GM12892 (cell line): ENCODE measurements around the gene EXOC7.
A peak's percentile ranks its signal among the peaks of the same experiment; 100 is the strongest.

Experiments used
- DNase-seq: peaks from one replicate; pipeline ENCODE4 v3.0.0; 2011; ENCODE audit not compliant: insufficient read length
- FAIRE-seq: peaks from 2 replicates; lab custom pipeline; 2011; peaks lifted over from hg19 to GRCh38; lab: Jason Lieb, UNC
- POLR2A ChIP-seq: IDR thresholded peaks from 2 replicates; pipeline ENCODE4 v1.6.1; 2011; ENCODE audit warnings: low read depth, low read length, control low read depth
- POLR2AphosphoS5 ChIP-seq: IDR thresholded peaks from 2 replicates; pipeline ENCODE4 v1.6.1; 2011; ENCODE audit warnings: low read depth, low read length, control low read depth
- TAF1 ChIP-seq: IDR thresholded peaks from 2 replicates; pipeline ENCODE4 v1.6.1; 2011; ENCODE audit warnings: low read depth, mild to moderate bottlenecking, control low read depth, low read length, borderline replicate concordance

The EXOC7 gene

DNA sequence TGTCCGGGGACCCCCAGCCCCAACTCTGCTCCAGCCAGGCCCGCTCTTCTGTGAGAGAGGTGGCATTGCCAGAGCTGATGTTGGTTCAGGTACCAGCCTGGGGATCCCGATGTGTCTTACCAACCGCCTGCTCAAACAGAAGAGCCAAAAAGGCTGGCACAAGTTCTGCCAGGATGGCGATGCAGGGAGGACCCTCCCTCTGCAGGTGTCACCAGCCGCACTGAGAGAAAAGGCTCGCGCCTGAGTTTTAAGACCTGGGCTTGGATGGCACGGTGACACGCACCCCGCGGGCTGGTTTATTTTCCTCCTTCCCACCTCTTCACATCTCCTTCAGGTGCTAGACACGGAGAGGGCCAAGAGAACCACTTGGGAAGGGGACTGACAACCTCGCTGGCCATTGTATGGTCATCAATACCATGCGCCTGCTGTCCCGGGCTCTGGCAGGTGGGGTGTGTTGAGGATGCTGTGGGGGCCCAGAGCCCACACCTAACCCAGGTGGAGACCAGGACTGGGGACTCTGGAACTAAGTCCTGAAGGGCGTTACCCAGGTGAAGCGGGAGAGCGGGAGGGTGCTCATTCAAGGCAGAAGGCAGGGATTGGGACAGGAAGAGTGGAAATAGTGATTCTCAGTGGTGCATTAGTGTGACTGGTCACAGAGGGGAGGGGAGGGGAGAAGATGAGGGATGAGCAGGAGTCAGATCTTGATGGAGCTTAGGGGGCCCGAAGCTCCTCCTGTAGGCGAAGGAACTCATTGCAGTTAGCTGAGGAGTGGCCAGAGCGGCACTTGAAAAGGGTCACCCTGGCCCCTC is 21.2 kb upstream of the EXOC7 start:
- FAIRE-seq = no peak
- DNase-seq = no peak
- TF ChIP-seq POLR2A (no peak), POLR2AphosphoS5 (no peak), TAF1 (no peak)

DNA sequence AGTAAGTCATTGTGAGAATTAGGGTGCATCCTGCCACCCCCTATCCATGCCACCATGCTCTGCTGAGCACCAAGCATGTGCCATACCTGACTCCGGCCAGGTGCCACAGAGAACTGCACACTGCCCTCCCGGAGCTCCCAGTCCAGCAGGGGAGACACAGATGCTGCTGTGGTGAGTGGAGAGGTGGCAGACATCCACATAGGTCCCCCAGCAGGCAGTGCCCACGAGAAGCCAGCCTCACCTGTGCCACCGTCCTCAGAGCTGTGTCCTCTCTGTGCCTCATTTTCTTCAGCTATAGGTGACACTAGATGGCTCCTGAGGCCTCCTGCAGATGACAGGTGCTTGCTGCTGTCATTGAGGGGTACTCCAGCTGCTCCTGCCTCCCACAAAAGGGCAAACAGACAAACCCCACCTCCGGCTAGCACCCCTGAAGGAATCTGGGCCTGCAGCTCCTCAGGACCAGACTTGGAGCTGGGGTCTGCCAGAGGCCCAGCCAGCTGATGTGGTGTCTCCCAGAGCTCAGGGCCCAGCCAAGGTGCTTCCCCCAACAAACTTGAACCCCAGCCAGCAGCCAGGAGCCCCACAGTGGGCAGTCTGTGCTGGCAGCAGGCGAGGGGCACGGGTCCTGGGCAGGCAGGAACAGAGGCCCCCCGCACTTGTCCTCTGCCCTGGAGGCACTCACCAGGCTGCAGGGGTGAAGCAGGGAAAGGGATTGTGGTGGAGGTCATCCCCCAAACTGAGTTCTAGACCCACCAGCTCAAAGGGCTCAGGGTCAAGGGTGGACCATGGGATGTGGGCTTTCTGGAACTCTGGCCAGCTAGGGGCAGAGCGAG is 20.4 kb upstream of the EXOC7 start:
- peak; percentile 17 for DNase-seq
- TF ChIP-seq POLR2A (no peak), TAF1 (no peak), POLR2AphosphoS5 (no peak)
- no peak for FAIRE-seq

DNA sequence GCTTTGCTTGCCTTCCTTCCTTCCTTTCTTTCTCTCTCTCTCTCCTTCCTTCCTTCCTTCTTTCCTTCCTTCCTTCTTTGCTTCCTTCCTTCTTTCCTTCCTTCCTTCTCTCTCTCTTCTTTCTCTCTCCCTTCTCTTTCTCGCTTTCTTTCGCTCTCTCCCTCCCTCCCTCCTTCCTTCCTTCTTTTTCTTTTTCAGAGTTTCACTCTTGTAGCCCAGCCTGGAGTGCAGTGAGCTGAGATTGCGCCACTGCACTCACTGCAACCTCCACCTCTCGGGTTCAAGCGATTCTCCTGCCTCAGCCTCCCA is 19.6 kb upstream of the EXOC7 start:
- FAIRE-seq (no peak), DNase-seq (no peak)
- TF ChIP-seq POLR2AphosphoS5 (no peak), TAF1 (no peak), POLR2A (no peak)

DNA sequence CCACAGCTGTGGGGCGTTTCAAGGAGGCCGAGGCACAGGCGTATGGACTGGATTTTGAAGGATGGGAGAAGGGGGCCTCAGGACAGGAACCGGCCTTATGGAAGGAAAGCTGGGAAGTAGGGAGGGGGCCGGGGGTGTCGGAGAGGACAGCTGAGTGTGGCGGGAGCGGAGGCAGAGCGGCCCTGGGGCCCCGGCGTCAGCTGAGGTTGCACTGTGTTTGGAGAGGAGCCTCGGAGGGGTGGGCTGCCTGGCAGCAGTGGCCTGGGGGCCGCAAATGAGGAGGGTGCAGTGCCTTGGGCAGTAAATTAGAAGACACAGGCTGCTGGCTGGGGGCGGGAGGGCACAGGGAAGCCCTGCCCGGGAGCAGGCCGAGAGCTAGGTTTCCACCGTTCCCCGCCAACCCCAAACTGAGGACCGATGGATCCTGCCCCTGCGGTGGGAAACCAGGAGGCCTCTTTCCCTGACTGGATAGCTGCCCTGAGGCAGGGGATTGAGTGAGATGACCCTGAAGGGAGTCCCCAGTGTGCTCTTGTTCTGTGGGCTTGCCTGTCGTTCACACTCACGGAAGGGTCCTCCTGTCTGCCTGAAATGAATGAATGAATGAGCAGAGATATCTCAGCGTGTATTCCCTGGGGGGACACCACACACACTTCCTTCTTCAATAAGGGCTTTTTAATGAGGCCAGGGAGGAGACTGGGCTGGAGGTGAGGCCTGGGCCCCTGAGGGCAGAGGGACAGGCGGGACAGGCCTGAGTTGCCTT is 19.0 kb upstream of the EXOC7 start:
- peak; percentile 79 for FAIRE-seq
- TF ChIP-seq TAF1 = no peak
- TF ChIP-seq POLR2AphosphoS5 = no peak
- no peak for TF ChIP-seq POLR2A
- peak; percentile 13 for DNase-seq

DNA sequence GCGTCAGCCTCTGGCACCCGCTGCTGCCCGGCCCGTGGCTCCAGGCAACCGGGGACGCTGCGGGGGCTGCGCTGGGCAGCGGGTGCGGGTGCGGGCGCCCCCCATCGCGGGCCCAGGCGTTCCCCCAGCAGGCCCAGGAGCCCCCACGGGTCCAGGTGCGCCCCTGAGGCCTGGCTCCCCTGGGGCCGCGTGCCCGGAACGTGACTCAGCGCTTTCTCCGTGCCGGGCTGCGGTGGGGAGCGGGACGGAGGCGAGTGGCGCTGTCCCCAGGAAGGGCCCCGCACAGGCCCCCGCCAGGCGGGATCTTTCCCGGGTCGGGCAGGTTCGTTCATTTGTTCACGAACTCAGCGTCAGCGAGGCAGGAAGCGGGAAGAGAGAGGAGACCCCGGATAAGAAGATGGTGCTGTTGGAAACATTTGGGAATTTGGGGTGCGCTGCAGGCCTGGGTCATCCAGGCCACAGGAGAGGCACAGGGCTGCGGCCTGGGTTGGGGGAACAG is 18.4 kb upstream of the EXOC7 start:
- TF ChIP-seq POLR2A = no peak
- no peak for TF ChIP-seq POLR2AphosphoS5
- TF ChIP-seq TAF1 = no peak
- no peak for FAIRE-seq
- DNase-seq = no peak

DNA sequence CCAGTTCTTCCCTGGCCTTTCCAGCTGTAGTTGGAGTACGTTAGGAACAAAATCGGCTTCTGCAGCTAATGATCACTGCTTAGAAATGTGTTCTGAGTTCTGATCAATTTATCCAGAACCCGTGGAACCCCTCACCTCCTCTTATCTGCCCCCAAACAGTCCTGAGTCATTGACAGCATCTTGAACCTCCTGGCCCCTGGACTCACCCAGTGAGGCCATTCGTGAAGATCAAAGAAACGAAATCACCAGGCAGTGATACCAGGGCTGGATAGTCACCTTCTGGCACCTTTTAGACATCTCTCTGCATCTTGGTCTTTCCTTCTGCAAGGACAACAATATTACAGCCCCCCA is 17.0 kb upstream of the EXOC7 start:
- FAIRE-seq = no peak
- TF ChIP-seq POLR2AphosphoS5 (no peak), TAF1 (no peak)

DNA sequence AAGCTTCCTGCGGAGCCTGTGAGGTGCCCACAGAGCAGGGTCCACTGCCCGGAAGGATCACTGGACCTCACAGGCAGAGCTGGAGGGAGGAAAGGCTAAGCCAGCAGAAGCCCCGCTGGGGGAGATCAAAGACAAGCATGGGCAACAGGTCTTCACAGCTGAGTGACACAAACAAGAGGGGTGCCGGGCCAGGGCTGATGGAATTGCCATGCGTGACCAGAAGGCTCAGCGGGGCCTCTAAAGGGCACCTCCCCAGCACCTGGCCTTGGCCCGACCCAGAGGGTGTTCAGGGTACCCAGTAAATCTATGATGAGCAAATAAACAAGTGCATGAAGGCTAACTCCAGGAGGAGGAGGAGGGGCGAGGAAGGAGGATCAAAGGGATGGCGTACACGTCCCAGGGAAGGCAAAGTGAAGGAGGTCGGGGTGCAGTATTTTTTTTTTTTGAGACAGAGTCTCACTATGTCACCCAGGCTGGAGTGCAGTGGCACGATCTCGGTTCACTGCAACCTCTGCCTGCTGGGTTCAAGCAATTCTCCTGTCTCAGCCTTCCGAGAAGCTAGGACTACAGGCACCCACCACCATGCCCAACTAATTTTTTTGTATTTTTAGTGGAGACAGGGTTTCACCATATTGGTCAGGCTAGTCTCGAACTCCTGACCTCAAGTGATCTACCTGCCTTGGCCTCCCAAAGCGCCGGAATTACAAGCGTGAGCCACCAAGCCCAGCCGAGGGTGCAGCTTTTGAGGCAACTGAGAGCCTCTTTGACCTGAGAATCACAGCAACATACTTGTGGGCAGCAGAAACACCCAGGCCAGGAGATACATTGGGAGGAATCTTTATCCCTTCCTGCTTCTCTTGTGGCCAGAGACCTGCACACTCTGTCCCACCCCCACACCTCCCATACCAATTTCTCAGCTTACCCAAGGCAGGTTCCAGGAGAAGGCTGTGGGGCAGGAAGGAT is 16.1 kb upstream of the EXOC7 start:
- TF ChIP-seq POLR2A (no peak), POLR2AphosphoS5 (no peak), TAF1 (no peak)
- DNase-seq (no peak), FAIRE-seq (no peak)

More for the DNA sequence above, 17.0 kb upstream of the EXOC7 start:
- no peak for DNase-seq

DNA sequence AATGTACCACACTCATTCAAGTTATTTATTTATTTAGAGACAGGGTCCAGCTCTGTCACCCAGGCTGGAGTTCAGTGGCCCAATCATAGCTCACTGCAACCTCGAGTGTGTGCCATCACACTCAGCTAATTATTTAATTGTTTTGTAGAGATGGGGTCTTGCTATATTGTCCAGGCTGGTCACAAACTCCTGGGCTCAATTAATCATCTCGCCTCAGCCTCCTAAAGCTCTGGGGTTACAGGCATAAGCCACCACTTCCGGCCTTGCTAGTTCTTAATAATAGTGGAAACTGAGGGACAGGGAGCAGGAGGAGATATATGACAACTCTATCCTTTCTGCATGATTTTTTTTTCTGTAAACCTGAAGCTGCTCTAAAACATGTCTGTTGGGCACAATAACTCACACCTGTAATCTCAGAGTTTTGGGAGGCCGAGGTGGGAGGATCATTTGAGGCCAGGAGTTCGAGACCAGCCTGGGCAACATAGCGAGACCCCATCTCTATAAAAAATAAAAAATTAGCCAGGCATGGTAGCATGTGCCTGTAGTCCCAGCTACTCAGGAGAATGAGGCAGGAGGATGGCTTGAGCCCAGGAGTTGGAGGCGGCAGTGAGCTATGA is 11.7 kb upstream of the EXOC7 start:
- TF ChIP-seq TAF1 = no peak
- no peak for TF ChIP-seq POLR2A
- TF ChIP-seq POLR2AphosphoS5 = no peak
- no peak for DNase-seq
- no peak for FAIRE-seq

DNA sequence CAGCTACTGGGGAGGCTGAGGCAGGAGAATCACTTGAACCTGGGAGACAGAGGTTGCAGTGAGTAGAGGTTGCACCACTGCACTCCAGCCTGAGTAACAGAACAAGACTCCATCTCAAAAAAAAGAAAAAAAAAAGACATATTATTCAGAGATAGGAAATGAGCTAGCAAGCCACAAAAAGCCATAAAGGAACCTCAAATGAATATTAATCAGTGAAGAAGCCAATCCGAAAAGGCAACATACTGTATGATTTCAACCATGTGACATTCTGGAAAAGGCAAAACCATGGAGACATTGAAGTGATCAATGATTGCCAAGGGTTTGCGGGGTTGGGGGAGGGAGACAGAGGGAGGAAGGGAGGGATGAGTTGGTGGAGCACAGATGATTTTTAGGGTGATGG is 8.4 kb upstream of the EXOC7 start:
- no peak for DNase-seq
- FAIRE-seq = no peak
- TF ChIP-seq POLR2A (no peak), TAF1 (no peak), POLR2AphosphoS5 (no peak)

DNA sequence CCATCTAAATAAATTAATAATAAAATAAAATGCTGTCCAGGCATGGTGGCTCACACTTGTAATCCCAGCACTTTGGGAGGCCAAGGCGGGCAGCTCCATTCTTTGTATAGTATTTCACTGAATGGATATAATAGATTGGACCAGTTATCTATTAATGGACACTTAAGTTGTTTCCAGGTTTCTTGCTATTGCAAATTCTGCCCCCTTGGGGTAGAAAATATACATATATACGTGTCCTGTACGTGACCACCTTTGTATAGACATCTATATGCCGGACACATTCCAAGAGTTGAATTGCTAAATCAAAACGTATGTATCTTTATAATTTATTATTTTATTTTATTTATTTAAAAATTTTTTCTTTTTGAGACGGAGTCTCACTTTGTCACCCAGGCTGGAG is 3.9 kb upstream of the EXOC7 start:
- DNase-seq = no peak
- TF ChIP-seq POLR2AphosphoS5 (no peak), TAF1 (no peak), POLR2A (no peak)
- FAIRE-seq = no peak

DNA sequence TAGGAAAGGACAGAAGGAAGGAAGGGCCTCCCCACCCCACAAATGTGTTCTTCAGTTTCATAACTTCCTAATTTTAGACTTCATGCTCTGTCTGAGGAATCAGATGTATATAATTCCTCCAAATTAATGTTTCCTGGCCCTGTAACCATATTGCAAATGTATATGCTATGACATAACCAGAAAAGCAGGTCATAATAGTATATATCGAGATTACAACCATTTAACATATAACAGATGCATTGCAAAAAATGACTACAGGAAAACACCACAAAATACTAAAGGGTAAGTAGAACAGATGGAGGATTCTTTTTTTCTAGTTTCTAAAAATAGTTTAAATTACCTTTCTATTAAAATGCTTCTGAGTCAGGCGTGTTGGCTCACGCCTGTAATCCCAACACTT is 3.1 kb upstream of the EXOC7 start:
- no peak for FAIRE-seq
- TF ChIP-seq POLR2A = no peak
- no peak for TF ChIP-seq POLR2AphosphoS5
- no peak for TF ChIP-seq TAF1
- no peak for DNase-seq
